Karpas-422 (cell line): ENCODE measurements around the gene MACROD2. TPM values are rescaled to one million over a fixed set of nuclear protein-coding genes. Genes with fewer than 3 reads are reported as not detected.
"Not testable (repeated sequence)": the region's sequence is repeated elsewhere in the genome, so short reads cannot be mapped to it uniquely, and the experiment has no call there.

Experiments used
- DNase-seq: peaks from one replicate; pipeline ENCODE4 v3.0.0-alpha.2; 2015
- H2AFZ ChIP-seq: fragments of 200-600 bp; sonication (generic); 2 replicates; pipeline ENCODE4 v1.6.1; 2014; ENCODE audit warnings: antibody characterized with exemption, low read length, mixed read lengths
- H3K27ac ChIP-seq: fragments of 200-600 bp; sonication (generic); 2 replicates; pipeline ENCODE4 v1.5.1; 2014; ENCODE audit warnings: mild to moderate bottlenecking, low read length, moderate library complexity
- H3K27me3 ChIP-seq: fragments of 200-600 bp; sonication (generic); 2 replicates; pipeline ENCODE4 v1.6.1; 2014; ENCODE audit warnings: low read length, mixed read lengths
- H3K36me3 ChIP-seq: fragments of 200-600 bp; sonication (generic); 2 replicates; pipeline ENCODE4 v1.6.1; 2014; ENCODE audit warnings: low read length, mixed read lengths; ENCODE audit not compliant: insufficient read depth
- H3K4me1 ChIP-seq: fragments of 200-600 bp; sonication (generic); 2 replicates; pipeline ENCODE4 v1.6.1; 2014; ENCODE audit warnings: mild to moderate bottlenecking, low read length, mixed read lengths
- H3K4me2 ChIP-seq: fragments of 200-600 bp; sonication (generic); 2 replicates; pipeline ENCODE4 v1.6.1; 2014; ENCODE audit warnings: low read length, low read depth, mild to moderate bottlenecking; ENCODE audit not compliant: poor library complexity, severe bottlenecking
- H3K4me3 ChIP-seq: fragments of 200-600 bp; sonication (generic); 2 replicates; pipeline ENCODE4 v1.5.1; 2014; ENCODE audit warnings: mild to moderate bottlenecking, antibody characterized with exemption, low read length, mixed read lengths
- H3K79me2 ChIP-seq: fragments of 200-600 bp; sonication (generic); 2 replicates; pipeline ENCODE4 v1.6.1; 2014; ENCODE audit warnings: mild to moderate bottlenecking, low read length, mixed read lengths
- H3K9ac ChIP-seq: fragments of 200-600 bp; sonication (generic); 2 replicates; pipeline ENCODE4 v1.6.0; 2014; ENCODE audit warnings: low read length
- H3K9me2 ChIP-seq: fragments of 200-600 bp; sonication (generic), shearing (Covaris generic); replicated peaks from 2 replicates; pipeline ENCODE4 v1.6.0; 2014; ENCODE audit warnings: mild to moderate bottlenecking, low read length, moderate library complexity; ENCODE audit not compliant: insufficient read depth
- H3K9me3 ChIP-seq: fragments of 300-700, 200-600 bp; sonication (generic); 2 replicates; pipeline ENCODE4 v1.6.1; 2014; ENCODE audit warnings: low read length, mixed read lengths
- H4K20me1 ChIP-seq: fragments of 200-600 bp; sonication (generic); 2 replicates; pipeline ENCODE4 v1.6.1; 2014; ENCODE audit warnings: mild to moderate bottlenecking, antibody characterized with exemption, low read length, low read depth; ENCODE audit not compliant: insufficient read depth
- total RNA-seq: library from RNA; depleted of rRNA; stranded (reverse); fragments of >200 nt; shearing (Covaris generic); gene quantifications from 2 replicates; pipeline ENCODE4 v1.2.3, GENCODE V29; 2014; ENCODE audit warnings: low replicate concordance

The MACROD2 gene
- total RNA-seq, 1 experiment from 2014 or later: 0.15 TPM

DNA sequence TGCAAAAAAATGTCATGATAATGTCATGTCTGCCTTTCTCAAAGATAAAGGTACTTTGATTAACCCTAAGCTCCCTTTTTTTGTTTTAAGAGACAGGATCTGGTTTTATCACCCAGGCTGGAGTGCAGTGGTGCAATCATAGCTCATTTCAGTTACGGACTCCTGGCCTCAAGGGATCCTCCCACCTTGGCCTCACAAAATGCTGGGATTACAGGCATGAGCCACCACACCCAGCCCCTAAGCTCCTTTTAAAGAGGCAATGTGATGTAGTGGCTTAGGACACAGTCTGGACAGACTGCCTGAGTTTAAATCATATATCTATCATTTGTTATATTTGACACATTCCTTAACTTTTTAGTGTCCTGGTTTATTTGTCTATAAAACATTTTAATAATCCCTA lies 265.1 kb downstream of the MACROD2 start:
- no peaks in the 10 kb centered on the region for H3K36me3 ChIP-seq
- no peaks in the 10 kb centered on the region for H3K9me2 ChIP-seq
- no peak overlapping the region for H3K4me3 ChIP-seq
- H3K9me3 ChIP-seq: no peaks in the 10 kb centered on the region; the same call in 1 of the 2 replicates
- H3K27ac ChIP-seq: no peak overlapping the region
- no peak overlapping the region for H3K9ac ChIP-seq
- no peaks in the 10 kb centered on the region for H3K79me2 ChIP-seq
- no peaks in the 10 kb centered on the region for H3K27me3 ChIP-seq
- H4K20me1 ChIP-seq: no peaks in the 10 kb centered on the region
- H3K4me2 ChIP-seq: no peak overlapping the region
- H2AFZ ChIP-seq: no peak overlapping the region
- no peaks in the 10 kb centered on the region for H3K4me1 ChIP-seq
- DNase-seq: no peak

DNA sequence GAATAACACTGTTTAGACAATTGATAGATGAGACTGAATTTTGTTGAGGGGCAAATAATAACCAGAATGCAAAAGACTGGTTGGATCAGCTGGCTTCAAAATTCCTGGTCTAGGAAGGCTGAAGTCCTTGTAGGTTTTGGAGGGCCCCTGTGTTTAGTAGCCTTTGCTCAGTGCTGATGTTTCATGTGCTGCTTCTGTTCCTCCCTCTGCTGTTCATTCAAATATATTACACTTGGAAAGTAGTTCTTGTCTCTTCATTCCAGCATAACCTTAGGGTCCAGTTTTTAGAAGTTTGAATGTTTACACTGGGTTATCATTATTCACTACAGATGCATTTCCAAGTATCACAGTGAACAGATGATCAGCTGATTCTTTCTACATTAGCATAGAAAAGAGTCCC lies 269.6 kb downstream of the MACROD2 start:
- DNase-seq: peak; percentile 43
- Histone ChIP-seq H3K9me3 (no peaks in the 10 kb centered on the region; the same call in 1 of the 2 replicates), H3K36me3 (no peaks in the 10 kb centered on the region), H3K9ac (no peak overlapping the region), H3K79me2 (no peaks in the 10 kb centered on the region), H3K9me2 (no peaks in the 10 kb centered on the region), H3K27me3 (no peaks in the 10 kb centered on the region), H2AFZ (no peak overlapping the region), H3K27ac (no peak overlapping the region), H3K4me3 (no peak overlapping the region), H3K4me2 (no peak overlapping the region), H3K4me1 (no peaks in the 10 kb centered on the region), H4K20me1 (no peaks in the 10 kb centered on the region)

DNA sequence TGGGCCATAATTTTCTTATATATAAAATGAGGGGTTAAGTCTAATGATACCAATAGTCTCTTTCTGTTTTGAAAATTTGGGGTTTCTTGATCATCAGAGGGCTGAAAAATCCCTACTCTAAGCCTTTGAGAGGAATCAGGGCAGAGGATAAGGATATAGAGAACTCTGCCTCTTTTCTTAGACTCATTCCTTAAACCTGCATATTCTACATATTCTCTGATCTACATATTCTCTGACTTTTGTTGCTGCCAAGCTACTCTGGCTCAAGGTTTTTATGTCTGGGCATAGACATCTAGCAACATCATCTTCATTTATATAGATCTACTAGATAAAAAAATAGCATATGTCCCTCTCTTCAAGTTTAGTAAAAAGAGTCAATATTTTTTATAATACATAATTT lies 270.9 kb downstream of the MACROD2 start:
- H3K27me3 ChIP-seq: no peaks in the 10 kb centered on the region
- DNase-seq: no peak
- no peaks in the 10 kb centered on the region for H4K20me1 ChIP-seq
- no peaks in the 10 kb centered on the region for H3K9me3 ChIP-seq
- H3K4me1 ChIP-seq: no peaks in the 10 kb centered on the region
- no peak overlapping the region for H3K27ac ChIP-seq
- no peaks in the 10 kb centered on the region for H3K79me2 ChIP-seq
- no peaks in the 10 kb centered on the region for H3K36me3 ChIP-seq
- H3K9me2 ChIP-seq: no peaks in the 10 kb centered on the region
- no peak overlapping the region for H3K4me3 ChIP-seq
- no peak overlapping the region for H2AFZ ChIP-seq
- H3K9ac ChIP-seq: no peak overlapping the region
- no peak overlapping the region for H3K4me2 ChIP-seq

DNA sequence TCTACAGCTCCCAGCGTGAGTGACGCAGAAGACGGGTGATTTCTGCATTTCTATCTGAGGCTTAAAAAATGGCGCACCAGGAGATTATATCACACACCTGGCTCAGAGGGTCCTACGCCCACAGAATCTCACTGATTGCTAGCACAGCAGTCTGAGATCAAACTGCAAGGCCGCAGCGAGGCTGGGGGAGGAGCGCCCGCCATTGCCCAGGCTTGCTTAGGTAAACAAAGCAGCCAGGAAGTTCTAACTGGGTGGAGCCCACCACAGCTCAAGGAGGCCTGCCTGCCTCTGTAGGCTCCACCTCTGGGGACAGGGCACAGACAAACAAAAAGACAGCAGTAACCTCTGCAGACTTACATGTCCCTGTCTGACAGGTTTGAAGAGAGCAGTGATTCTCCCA lies 275.4 kb downstream of the MACROD2 start:
- H3K9me3 ChIP-seq, H4K20me1 ChIP-seq, H3K79me2 ChIP-seq, H3K4me2 ChIP-seq, H3K27me3 ChIP-seq, H3K9me2 ChIP-seq, H2AFZ ChIP-seq, H3K9ac ChIP-seq, H3K4me3 ChIP-seq, H3K4me1 ChIP-seq, H3K36me3 ChIP-seq, H3K27ac ChIP-seq, DNase-seq: not testable (repeated sequence)

DNA sequence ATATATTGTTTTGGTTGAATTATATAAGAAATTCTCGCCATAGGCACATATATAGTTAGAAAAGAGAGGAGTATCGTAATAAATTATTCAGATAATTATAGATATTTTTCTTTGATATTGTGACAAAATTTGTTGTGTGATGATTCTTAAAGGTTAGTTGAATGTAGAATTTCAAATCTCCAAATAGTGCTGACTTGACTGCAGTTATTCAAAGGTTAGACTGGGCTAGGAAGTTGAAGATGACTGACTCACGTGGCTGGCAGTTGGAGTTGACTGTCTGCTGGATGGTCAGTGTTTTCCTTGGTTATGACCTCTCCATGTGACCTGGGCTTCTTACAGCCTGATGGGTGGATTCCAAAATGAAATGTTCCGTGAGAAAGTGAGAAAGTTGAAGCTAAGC lies 286.8 kb downstream of the MACROD2 start:
- no peak overlapping the region for H2AFZ ChIP-seq

DNA sequence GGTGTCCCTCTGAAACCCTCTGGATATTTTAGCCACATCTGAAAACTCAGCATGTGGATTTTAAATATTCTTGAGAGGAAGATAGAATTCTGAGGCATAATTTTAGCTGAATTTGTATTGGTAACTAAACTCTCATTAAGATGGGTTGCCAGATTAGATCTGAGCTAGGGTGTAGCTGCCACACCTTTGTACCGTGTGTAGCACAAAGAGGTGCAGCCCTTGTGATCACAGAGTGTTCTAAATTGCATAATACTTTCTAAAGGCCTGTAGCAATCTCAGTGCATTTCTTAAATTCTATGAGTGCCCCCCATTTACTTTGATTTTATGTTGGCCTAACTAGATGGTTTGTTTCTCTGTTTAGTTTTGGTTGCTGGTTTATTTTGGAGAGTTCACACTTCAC lies 289.1 kb downstream of the MACROD2 start:
- Histone ChIP-seq H2AFZ (no peak overlapping the region), H3K79me2 (no peaks in the 10 kb centered on the region), H3K27ac (no peak overlapping the region), H3K9me2 (no peaks in the 10 kb centered on the region), H3K4me1 (no peaks in the 10 kb centered on the region), H3K9me3 (no peaks in the 10 kb centered on the region), H4K20me1 (no peaks in the 10 kb centered on the region), H3K4me3 (no peak overlapping the region), H3K36me3 (no peaks in the 10 kb centered on the region), H3K9ac (no peak overlapping the region), H3K27me3 (no peaks in the 10 kb centered on the region), H3K4me2 (no peak overlapping the region)
- DNase-seq: no peak

More for the DNA sequence above, 286.8 kb downstream of the MACROD2 start:
- Histone ChIP-seq H4K20me1 (no peaks in the 10 kb centered on the region), H3K27me3 (no peaks in the 10 kb centered on the region), H3K79me2 (no peaks in the 10 kb centered on the region), H3K9me3 (no peaks in the 10 kb centered on the region), H3K4me1 (no peaks in the 10 kb centered on the region), H3K4me2 (no peak overlapping the region), H3K27ac (no peak overlapping the region), H3K9me2 (no peaks in the 10 kb centered on the region), H3K9ac (no peak overlapping the region), H3K4me3 (no peak overlapping the region), H3K36me3 (no peaks in the 10 kb centered on the region)
- DNase-seq: no peak

DNA sequence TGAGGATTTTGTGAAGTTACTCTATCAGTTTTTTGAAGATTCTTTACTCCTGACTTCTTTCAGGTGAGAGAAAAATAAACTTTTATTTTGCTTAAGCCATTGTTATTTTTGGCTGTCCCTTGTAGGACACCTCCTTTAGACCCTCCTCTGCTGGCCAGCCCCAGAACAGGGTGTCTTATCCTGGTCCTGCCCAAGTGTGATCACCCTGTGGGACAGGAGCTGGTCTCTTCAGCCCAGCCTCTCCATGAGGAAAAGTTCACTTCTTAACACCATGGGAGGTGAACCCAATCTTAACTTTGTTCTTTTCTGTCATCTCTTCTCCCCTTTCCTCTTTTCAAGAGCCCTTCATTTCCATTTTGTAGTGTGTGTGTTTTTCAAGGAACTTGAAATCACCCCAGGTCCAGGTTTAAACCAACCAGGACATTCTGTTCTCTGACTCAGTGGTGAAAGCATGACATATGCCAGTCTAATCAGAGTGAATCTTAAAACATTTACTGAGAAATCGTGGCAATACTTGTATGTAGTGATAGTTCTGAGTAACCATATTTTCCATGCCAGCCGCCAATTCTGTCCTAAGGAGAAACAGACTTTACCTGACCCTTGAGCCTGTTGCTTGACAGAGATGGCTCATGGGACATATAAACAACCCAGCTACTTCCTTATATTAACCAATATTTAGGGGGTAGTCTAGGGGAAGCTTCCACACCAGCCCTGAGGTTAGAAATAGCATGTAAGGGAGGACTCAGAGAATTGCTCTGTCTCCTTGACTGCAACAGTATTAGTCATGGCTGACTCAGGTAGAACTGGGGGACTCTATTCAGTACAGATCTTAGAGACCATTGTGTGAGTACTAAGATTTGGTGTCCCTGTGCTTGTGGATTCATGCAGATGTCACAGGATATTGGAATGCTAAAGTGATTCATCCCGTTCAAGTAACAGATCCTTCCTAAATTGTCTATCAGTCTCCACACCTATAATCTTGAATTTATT lies 293.3 kb downstream of the MACROD2 start:
- H3K27ac ChIP-seq: no peak overlapping the region
- no peak for DNase-seq
- H3K9ac ChIP-seq: no peak overlapping the region
- no peak overlapping the region for H3K4me2 ChIP-seq
- no peak overlapping the region for H3K4me3 ChIP-seq
- H3K9me3 ChIP-seq: no peaks in the 10 kb centered on the region
- no peaks in the 10 kb centered on the region for H4K20me1 ChIP-seq
- no peaks in the 10 kb centered on the region for H3K9me2 ChIP-seq
- H3K4me1 ChIP-seq: no peaks in the 10 kb centered on the region
- H3K79me2 ChIP-seq: no peaks in the 10 kb centered on the region
- no peak overlapping the region for H2AFZ ChIP-seq
- H3K36me3 ChIP-seq: no peaks in the 10 kb centered on the region
- H3K27me3 ChIP-seq: no peaks in the 10 kb centered on the region

DNA sequence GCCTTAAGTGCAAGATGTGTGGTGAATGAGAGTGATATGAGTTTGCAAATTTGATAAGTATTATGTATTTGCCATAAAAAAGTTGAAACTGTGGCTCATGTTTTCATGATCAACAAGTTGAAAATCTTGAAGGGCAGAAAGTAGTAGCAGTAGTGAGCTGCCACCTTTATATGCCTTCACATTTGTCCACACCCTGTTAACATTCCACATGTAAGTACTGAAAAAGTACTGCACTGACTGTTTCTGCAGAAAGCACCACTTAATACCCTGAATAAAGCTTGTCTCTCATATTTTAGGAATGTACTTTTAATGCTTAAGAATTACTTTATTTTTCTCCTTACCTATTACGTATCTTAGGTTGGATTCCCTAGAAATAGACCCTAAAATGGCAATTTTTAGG lies 296.2 kb downstream of the MACROD2 start:
- Histone ChIP-seq H3K9ac (no peak overlapping the region), H3K27ac (no peak overlapping the region), H3K36me3 (no peaks in the 10 kb centered on the region), H4K20me1 (no peaks in the 10 kb centered on the region), H2AFZ (no peak overlapping the region), H3K4me1 (no peaks in the 10 kb centered on the region), H3K9me3 (no peaks in the 10 kb centered on the region), H3K9me2 (no peaks in the 10 kb centered on the region), H3K79me2 (no peaks in the 10 kb centered on the region), H3K4me3 (no peak overlapping the region), H3K27me3 (no peaks in the 10 kb centered on the region), H3K4me2 (no peak overlapping the region)
- DNase-seq: no peak
